Measurements from ENCODE around the gene NEK10. TPM values are rescaled to one million over a fixed set of nuclear protein-coding genes. Genes with fewer than 3 reads are reported as not detected.
A peak's percentile ranks its signal among the peaks of the same experiment; 100 is the strongest.

Gene NEK10
- total RNA-seq, 1 experiment from 2014 or later: 1.7 TPM

- TF ChIP-seq CTCF (IDR thresholded peaks at IDR 0.05; ENCODE audit: unreplicated experiment): no peak
- no peak for DNase-seq
- no peak overlapping the region for H3K4me3 Mint-ChIP-seq (ENCODE audit: low read depth, unreplicated experiment)
- peaks cover 6% of the 10 kb centered on the region for H3K36me3 Mint-ChIP-seq (ENCODE audit: insufficient read depth, unreplicated experiment)
- intact Hi-C loops (cut with micrococcal nuclease; ENCODE audit: unreplicated experiment): no loop called here
- H3K27ac Mint-ChIP-seq (ENCODE audit: unreplicated experiment): no peak overlapping the region
- BruUV-seq (replicated peaks): no TSS peak
- no peaks in the 10 kb centered on the region for H3K27me3 Mint-ChIP-seq (ENCODE audit: unreplicated experiment)
- H3K9me3 Mint-ChIP-seq (ENCODE audit: low read depth, unreplicated experiment): peaks cover 3% of the 10 kb centered on the region
- H3K4me1 Mint-ChIP-seq (ENCODE audit: low read depth, unreplicated experiment): peaks cover 49% of the 10 kb centered on the region
- CTCF ChIA-PET: interaction anchor here (1.1 kb wide), 1 partner anchor 18 kb away, joined by 3 read pairs; no protein-coding TSS in a partner anchor
These were observed 149.0 kb downstream of the NEK10 start for GRCh38 chr3:27220166-27220565.

GRCh38 chr3:27219127-27219845 lies 149.9 kb downstream of the NEK10 start:
- BruUV-seq (replicated peaks): no TSS peak
- H3K27me3 Mint-ChIP-seq (ENCODE audit: unreplicated experiment): no peaks in the 10 kb centered on the region
- intact Hi-C loops (cut with micrococcal nuclease; ENCODE audit: unreplicated experiment): no loop called here
- peaks cover 6% of the 10 kb centered on the region for H3K36me3 Mint-ChIP-seq (ENCODE audit: insufficient read depth, unreplicated experiment)
- H3K4me1 Mint-ChIP-seq (ENCODE audit: low read depth, unreplicated experiment): peaks cover 45% of the 10 kb centered on the region
- CTCF ChIA-PET: interaction anchor here (0.5 to 1.1 kb wide), 3 partner anchors 18 to 432 kb away, joined by 3 to 5 read pairs (median 3); no protein-coding TSS in a partner anchor
- peak overlapping the region; percentile 60 for H3K27ac Mint-ChIP-seq (ENCODE audit: unreplicated experiment)
- DNase-seq: no peak
- no peak for TF ChIP-seq CTCF (IDR thresholded peaks at IDR 0.05; ENCODE audit: unreplicated experiment)
- peaks cover 3% of the 10 kb centered on the region for H3K9me3 Mint-ChIP-seq (ENCODE audit: low read depth, unreplicated experiment)
- H3K4me3 Mint-ChIP-seq (ENCODE audit: low read depth, unreplicated experiment): no peak overlapping the region

- intact Hi-C loops (cut with micrococcal nuclease; ENCODE audit: unreplicated experiment): no loop called here
- no peak for DNase-seq
- Mint-ChIP-seq H3K27ac (ENCODE audit: unreplicated experiment) (no peak overlapping the region), H3K4me3 (ENCODE audit: low read depth, unreplicated experiment) (no peak overlapping the region), H3K4me1 (ENCODE audit: low read depth, unreplicated experiment) (peaks cover 30% of the 10 kb centered on the region), H3K36me3 (ENCODE audit: insufficient read depth, unreplicated experiment) (peaks cover 6% of the 10 kb centered on the region), H3K9me3 (ENCODE audit: low read depth, unreplicated experiment) (peaks cover 3% of the 10 kb centered on the region), H3K27me3 (ENCODE audit: unreplicated experiment) (no peaks in the 10 kb centered on the region)
- CTCF ChIA-PET: no interaction called here
- no peak for TF ChIP-seq CTCF (IDR thresholded peaks at IDR 0.05; ENCODE audit: unreplicated experiment)
- no TSS peak for BruUV-seq (replicated peaks)
These were observed 152.1 kb downstream of the NEK10 start for GRCh38 chr3:27216955-27217552.

GRCh38 chr3:27216295-27216855 lies 152.8 kb downstream of the NEK10 start:
- Mint-ChIP-seq H3K4me1 (ENCODE audit: low read depth, unreplicated experiment) (peaks cover 30% of the 10 kb centered on the region), H3K9me3 (ENCODE audit: low read depth, unreplicated experiment) (peaks cover 3% of the 10 kb centered on the region), H3K27ac (ENCODE audit: unreplicated experiment) (no peak overlapping the region), H3K36me3 (ENCODE audit: insufficient read depth, unreplicated experiment) (peaks cover 6% of the 10 kb centered on the region), H3K4me3 (ENCODE audit: low read depth, unreplicated experiment) (no peak overlapping the region), H3K27me3 (ENCODE audit: unreplicated experiment) (no peaks in the 10 kb centered on the region)
- DNase-seq: no peak
- no peak for TF ChIP-seq CTCF (IDR thresholded peaks at IDR 0.05; ENCODE audit: unreplicated experiment)
- intact Hi-C loops (cut with micrococcal nuclease; ENCODE audit: unreplicated experiment): no loop called here
- CTCF ChIA-PET: no interaction called here
- BruUV-seq (replicated peaks): no TSS peak
